Liver (tissue), 9 donors: ENCODE data around the gene ACKR2. TPM values are rescaled to one million over a fixed set of nuclear protein-coding genes. Genes with fewer than 3 reads are reported as not detected.

Source experiments
- DNase-seq: peaks from one replicate; pipeline ENCODE4 v3.0.0-alpha.2; 2017; ENCODE audit warnings: low spot score
- H3K27ac ChIP-seq, 2 donors: one replicate each; pipeline ENCODE4 v1.7.0; 2013; ENCODE audit warnings: inconsistent platforms in 2 of 2, low read length in 2 of 2, control low read depth in 1 of 2, low read depth in 1 of 2, mild to moderate bottlenecking in 1 of 2
- H3K27me3 ChIP-seq, 4 donors: one replicate each; pipeline versions ENCODE4 v1.6.1 to v1.7.0; 2013; ENCODE audit warnings: low read length in 3 of 4, inconsistent platforms in 1 of 4, mild to moderate bottlenecking in 1 of 4, moderate library complexity in 1 of 4; ENCODE audit not compliant: control insufficient read depth in 4 of 4, insufficient read depth in 4 of 4
- H3K36me3 ChIP-seq, 4 donors: one replicate each; pipeline versions ENCODE4 v1.6.1 to v1.7.0; 2013; ENCODE audit warnings: low read length in 3 of 4, mild to moderate bottlenecking in 3 of 4, low read depth in 1 of 4, moderate library complexity in 1 of 4; ENCODE audit not compliant: control insufficient read depth in 4 of 4, insufficient read depth in 3 of 4
- H3K4me1 ChIP-seq, 4 donors: one replicate each; pipeline versions ENCODE4 v1.6.1 to v1.7.0; 2013; ENCODE audit warnings: low read length in 3 of 4, mild to moderate bottlenecking in 3 of 4, moderate library complexity in 1 of 4; ENCODE audit not compliant: control insufficient read depth in 4 of 4, insufficient read depth in 4 of 4
- H3K4me3 ChIP-seq, 3 donors: one replicate each; pipeline versions ENCODE4 v1.6.1 to v1.7.0; 2013; ENCODE audit warnings: low read length in 3 of 3, control low read depth in 1 of 3, low read depth in 1 of 3, mild to moderate bottlenecking in 1 of 3
- H3K9ac ChIP-seq, 2 donors: one replicate each; pipeline ENCODE4 v1.7.0; 2013; ENCODE audit warnings: low read length in 2 of 2, mild to moderate bottlenecking in 2 of 2, moderate library complexity in 2 of 2, control low read depth in 1 of 2, low read depth in 1 of 2
- H3K9me3 ChIP-seq, 4 donors: one replicate each; pipeline versions ENCODE4 v1.6.1 to v1.7.0; 2013; ENCODE audit warnings: low read length in 3 of 4; ENCODE audit not compliant: control insufficient read depth in 4 of 4
- ATF3 ChIP-seq: IDR thresholded peaks from 2 replicates; pipeline ENCODE4 v1.6.1; 2016; ENCODE audit warnings: antibody characterized with exemption
- CTCF ChIP-seq: fragments of 150-350 bp; IDR thresholded peaks from 2 replicates; pipeline ENCODE4 v1.5.1; 2017; ENCODE audit warnings: improper control_type of control experiment, low read depth, low read length; ENCODE audit not compliant: missing input control
- EGR1 ChIP-seq, 2 donors: IDR thresholded peaks; 2 replicates each; pipeline ENCODE4 v1.6.1; 2016 to 2018; ENCODE audit warnings: antibody characterized with exemption in 2 of 2, low read depth in 2 of 2
- FOXA1 ChIP-seq: IDR thresholded peaks from 2 replicates; pipeline ENCODE4 v1.6.1; 2016; ENCODE audit warnings: antibody characterized with exemption
- FOXA2 ChIP-seq: IDR thresholded peaks from 2 replicates; pipeline ENCODE4 v1.6.1; 2016; ENCODE audit warnings: antibody characterized with exemption
- GABPA ChIP-seq, 2 donors: IDR thresholded peaks in 1 of 2; conservative IDR thresholded peaks in 1 of 2; 2 replicates each; pipeline ENCODE4 v1.6.1; 2016; ENCODE audit warnings: antibody characterized with exemption in 2 of 2, mild to moderate bottlenecking in 1 of 2, moderate library complexity in 1 of 2
- HNF4A ChIP-seq, 2 donors: conservative IDR thresholded peaks; 2 replicates each; pipeline ENCODE4 v1.6.1; 2016; ENCODE audit warnings: antibody characterized with exemption in 2 of 2, mild to moderate bottlenecking in 2 of 2
- HNF4G ChIP-seq: IDR thresholded peaks from 2 replicates; pipeline ENCODE4 v1.6.1; 2016; ENCODE audit warnings: antibody characterized with exemption
- JUND ChIP-seq, 2 donors: IDR thresholded peaks; 2 replicates each; pipeline ENCODE4 v1.6.1; 2016; ENCODE audit warnings: antibody characterized with exemption in 2 of 2
- MAX ChIP-seq: IDR thresholded peaks from 2 replicates; pipeline ENCODE4 v1.6.1; 2016; ENCODE audit warnings: antibody characterized with exemption
- NR2F2 ChIP-seq: IDR thresholded peaks from 2 replicates; pipeline ENCODE4 v1.6.1; 2016; ENCODE audit warnings: antibody characterized with exemption
- RAD21 ChIP-seq, 2 donors: IDR thresholded peaks; 2 replicates each; pipeline ENCODE4 v1.6.1; 2016; ENCODE audit warnings: antibody characterized with exemption in 2 of 2, mild to moderate bottlenecking in 2 of 2
- REST ChIP-seq: IDR thresholded peaks from 2 replicates; pipeline ENCODE4 v1.6.1; 2016; ENCODE audit warnings: antibody characterized with exemption, mild to moderate bottlenecking
- RXRA ChIP-seq, 2 donors: IDR thresholded peaks; 2 replicates each; pipeline ENCODE4 v1.6.1; 2017 to 2018; ENCODE audit warnings: antibody characterized with exemption in 2 of 2, mild to moderate bottlenecking in 1 of 2
- SP1 ChIP-seq: IDR thresholded peaks from 2 replicates; pipeline ENCODE4 v1.6.1; 2018; ENCODE audit warnings: antibody characterized with exemption, mild to moderate bottlenecking
- TAF1 ChIP-seq: conservative IDR thresholded peaks from 2 replicates; pipeline ENCODE4 v1.6.1; 2016; ENCODE audit warnings: antibody characterized with exemption, mild to moderate bottlenecking
- YY1 ChIP-seq: IDR thresholded peaks from 2 replicates; pipeline ENCODE4 v1.6.1; 2016; ENCODE audit warnings: antibody characterized with exemption, mild to moderate bottlenecking
- ZBTB33 ChIP-seq: IDR thresholded peaks from 2 replicates; pipeline ENCODE4 v1.6.1; 2016; ENCODE audit warnings: antibody characterized with exemption
- WGBS: extraction: QIAGEN DNeasy Blood & Tissue Kit; methylation state at CpG from one replicate; pipeline ENCODE4 v1.1.7; 2013; 5-methylcytosine and 5-hydroxymethylcytosine counted together
- polyA plus RNA-seq, 2 donors: library from polyadenylated mRNA; stranded (reverse) in 1 of 2; unstranded in 1 of 2; fragments of 200-250 nt in 1 of 2; fragments of >200 nt in 1 of 2; fragmentation: Nextera tagmentation in 1 of 2; extraction: Ambion mirVana in 1 of 2; gene quantifications; one replicate each; pipeline versions ENCODE4 v1.2.1 to v1.2.3, GENCODE V29; 2013 to 2015
- total RNA-seq, 2 donors: library from RNA; depleted of rRNA; stranded (reverse); fragments of >200 nt; gene quantifications; one replicate each; pipeline ENCODE4 v1.2.3, GENCODE V29; 2014
- donor health status: healthy.
- donor health status: healthy.
- donor health status: healthy.
- donor health status: healthy.
- donor health status: healthy.

Gene ACKR2
- total and polyA plus RNA-seq, 4 donors = 7.3 to 19.3 (median 10.8) TPM

GRCh38 chr3:42804106-42804830 is 5.0 kb upstream of the ACKR2 start, which contains the start of gene HIGD1A:
Gene HIGD1A (minus strand): TSS chr3:42804490. CDS start chr3:42794253, 10,237 bp downstream.
- no peaks in the 10 kb centered on the region for H3K36me3 ChIP-seq
- peaks cover 2 to 44% (median 21%) of the 10 kb centered on the region in 4 donors for H3K4me1 ChIP-seq
- TF ChIP-seq ATF3 = no peak
- peak; percentile 28 for TF ChIP-seq FOXA1
- peak; percentile 91 for TF ChIP-seq TAF1
- TF ChIP-seq EGR1 (IDR thresholded peaks at IDR 0.05; ENCODE audit: low read depth in 2 of 2) = peak in 1 of 2 donors; percentile 51
- peak; percentile 91 for TF ChIP-seq SP1
- TF ChIP-seq MAX = peak; percentile 67
- TF ChIP-seq NR2F2 = no peak
- no peak for TF ChIP-seq FOXA2
- TF ChIP-seq ZBTB33 = no peak
- no peak for TF ChIP-seq JUND (IDR thresholded peaks at IDR 0.05)
- peak; percentile 56 for TF ChIP-seq YY1
- peak in 1 of 2 donors; percentile 34 for TF ChIP-seq GABPA (IDR thresholded peaks at IDR 0.05 in 1 of 2, conservative IDR thresholded peaks at IDR 0.05 in 1 of 2)
- TF ChIP-seq HNF4A (conservative IDR thresholded peaks at IDR 0.05) = peak; percentile 2 to 39
- TF ChIP-seq HNF4G = no peak
- TF ChIP-seq CTCF = no peak
- TF ChIP-seq REST = peak; percentile 92
- TF ChIP-seq RXRA (IDR thresholded peaks at IDR 0.05) = peak in 1 of 2 donors; percentile 23
- TF ChIP-seq RAD21 (IDR thresholded peaks at IDR 0.05) = peak; percentile 17 to 18
- peak within 1 kb of the TSS; percentile 77 to 88 (median 77) for H3K4me3 ChIP-seq
- peak within 1 kb of the TSS; percentile 93 to 95 for H3K27ac ChIP-seq
- H3K27me3 ChIP-seq = no peaks in the 10 kb centered on the region
- H3K9me3 ChIP-seq = no peaks in the 10 kb centered on the region
- WGBS = under 1% methylated on average over 63 of the region's 63 CpGs
- peak; percentile 97 for DNase-seq
- peak within 1 kb of the TSS; percentile 61 to 93 for H3K9ac ChIP-seq
